Adrenal gland (tissue), 5 donors: ENCODE data around the gene MADCAM1.

Experiments used
- CTCF ChIP-seq, 6 experiments: fragments of 450-650 bp in 4 of 6; fragments of 200-600 bp in 2 of 6; sonication (generic) in 1 of 6; IDR thresholded peaks; 1 replicate in 5 of 6; 2 replicates in 1 of 6; pipeline versions ENCODE4 v1.5.1 to v1.8.0; 2016 to 2021; ENCODE audit warnings: antibody characterized with exemption in 6 of 6, mild to moderate bottlenecking in 2 of 6, moderate library complexity in 1 of 6
- POLR2A ChIP-seq, 2 donors: fragments of 450-650 bp; IDR thresholded peaks; one replicate each; pipeline ENCODE4 v1.6.1; 2017; ENCODE audit warnings: antibody characterized with exemption in 2 of 2, mild to moderate bottlenecking in 2 of 2, moderate library complexity in 1 of 2
- donor health status: DM: no; HTN: no; CAD: no.

- TF ChIP-seq CTCF (IDR thresholded peaks at IDR 0.05) (no peak), POLR2A (IDR thresholded peaks at IDR 0.05) (no peak)
Measured at GRCh38 chr19:484494-484893, 11.8 kb upstream of the MADCAM1 start.
